NOMO-1 treated with dmso at 0.1 percent for 144 hours (cell line): ENCODE results near the gene MCRIP1.
A peak's percentile ranks its signal among the peaks of the same experiment; 100 is the strongest.

Experiments used
- DNase-seq: peaks from one replicate; lab custom pipeline; 2025; ENCODE audit not compliant: unreplicated experiment; lab: John Stamatoyannopoulos, UW

MCRIP1 gene

GRCh38 chr17:81805707-81806460, 27.2 kb downstream of the MCRIP1 start:
- no peak for DNase-seq

- no peak for DNase-seq
Measured at GRCh38 chr17:81804559-81805399, 28.3 kb downstream of the MCRIP1 start.

- no peak for DNase-seq
Measured at GRCh38 chr17:81803728-81804558, 29.1 kb downstream of the MCRIP1 start, which contains the start of gene GCGR. Gene GCGR (plus strand): TSS chr17:81804150. CDS start chr17:81809019, 4,869 bp downstream.

- no peak for DNase-seq
Measured at GRCh38 chr17:81802856-81803643, 30.0 kb downstream of the MCRIP1 start.

- DNase-seq: no peak
Measured at GRCh38 chr17:81802048-81802758, 30.9 kb downstream of the MCRIP1 start.

GRCh38 chr17:81801327-81801726, 31.8 kb downstream of the MCRIP1 start:
- DNase-seq: no peak

- peak; percentile 18 for DNase-seq
Measured at GRCh38 chr17:81794509-81794908, 38.6 kb downstream of the MCRIP1 start.

GRCh38 chr17:81794074-81794476, 39.0 kb downstream of the MCRIP1 start:
- no peak for DNase-seq

- DNase-seq: no peak
Measured at GRCh38 chr17:81792675-81793615, 40.1 kb downstream of the MCRIP1 start.
